Measurements from ENCODE around the gene SLC12A7.

- no peak for TF ChIP-seq CTCF (conservative IDR thresholded peaks at IDR 0.05; ENCODE audit: low read depth, low read length)
- no peak for TF ChIP-seq EZH2phosphoT487 (IDR thresholded peaks at IDR 0.05; ENCODE audit: borderline replicate concordance, low read length)
- TF ChIP-seq EZH2 (IDR thresholded peaks at IDR 0.05; ENCODE audit: low read length, unreplicated experiment), result no peak
Observed at GRCh38 chr5:1017691-1018455, 94.0 kb downstream of the SLC12A7 start.

Measured in PC-3 (cell line).